Epithelial cell of proximal tubule (primary cell): ENCODE measurements around the gene APOA1. TPM values are rescaled to one million over a fixed set of nuclear protein-coding genes. Genes with fewer than 3 reads are reported as not detected.
A peak's percentile ranks its signal among the peaks of the same experiment; 100 is the strongest.

Source experiments
- DNase-seq: peaks from one replicate; pipeline ENCODE4 v3.0.0-alpha.2; 2011; ENCODE audit warnings: low read depth
- H3K4me3 ChIP-seq: 2 replicates; pipeline ENCODE4 v1.5.1; 2011; ENCODE audit warnings: low read depth, mild to moderate bottlenecking, low read length
- CTCF ChIP-seq: conservative IDR thresholded peaks from 2 replicates; pipeline ENCODE4 v1.5.1; 2012; ENCODE audit warnings: low read depth, mild to moderate bottlenecking, low read length
- total RNA-seq: library from RNA; depleted of rRNA; stranded (reverse); fragments of >200 nt; gene quantifications from 2 replicates; pipeline ENCODE4 v1.2.3, GENCODE V29; 2015

The APOA1 gene
- total RNA-seq, 1 donor from 2014 or later = not detected

DNA sequence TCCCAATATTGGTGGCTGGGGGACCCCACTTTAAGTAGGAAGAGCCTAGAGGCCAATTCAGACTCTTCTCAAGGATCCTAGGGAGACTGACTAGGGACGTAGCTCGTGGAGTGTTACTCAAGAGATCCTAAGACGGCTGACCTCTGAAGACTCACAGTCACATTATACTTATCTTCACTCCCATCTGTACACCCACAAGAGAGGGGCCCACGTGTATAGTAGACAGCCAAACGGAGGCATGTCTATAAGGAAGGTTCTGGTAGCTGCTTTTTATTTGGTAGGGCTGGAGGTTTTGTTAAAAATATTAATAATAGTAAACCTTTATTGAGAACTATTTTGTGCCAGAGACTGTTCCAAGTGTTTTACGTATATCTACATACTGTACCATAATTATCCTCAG is 22.9 kb upstream of the APOA1 start:
- no peak for TF ChIP-seq CTCF
- no peak for DNase-seq
- no peak overlapping the region for H3K4me3 ChIP-seq

- DNase-seq = no peak
- no peak overlapping the region for H3K4me3 ChIP-seq
- TF ChIP-seq CTCF = no peak
Measured at GRCh38 chr11:116859175-116859574, 21.8 kb upstream of the APOA1 start.

GRCh38 chr11:116857936-116858335 is 20.5 kb upstream of the APOA1 start:
- no peak for TF ChIP-seq CTCF
- H3K4me3 ChIP-seq = no peak overlapping the region
- no peak for DNase-seq

- H3K4me3 ChIP-seq = no peak overlapping the region
- no peak for DNase-seq
- no peak for TF ChIP-seq CTCF
Measured at GRCh38 chr11:116857316-116857715, 19.9 kb upstream of the APOA1 start.

GRCh38 chr11:116856423-116856822 is 19.0 kb upstream of the APOA1 start:
- TF ChIP-seq CTCF = no peak
- no peak for DNase-seq
- H3K4me3 ChIP-seq = no peak overlapping the region

GRCh38 chr11:116855413-116855812 is 18.0 kb upstream of the APOA1 start:
- no peak overlapping the region for H3K4me3 ChIP-seq
- TF ChIP-seq CTCF = no peak
- DNase-seq = no peak

DNA sequence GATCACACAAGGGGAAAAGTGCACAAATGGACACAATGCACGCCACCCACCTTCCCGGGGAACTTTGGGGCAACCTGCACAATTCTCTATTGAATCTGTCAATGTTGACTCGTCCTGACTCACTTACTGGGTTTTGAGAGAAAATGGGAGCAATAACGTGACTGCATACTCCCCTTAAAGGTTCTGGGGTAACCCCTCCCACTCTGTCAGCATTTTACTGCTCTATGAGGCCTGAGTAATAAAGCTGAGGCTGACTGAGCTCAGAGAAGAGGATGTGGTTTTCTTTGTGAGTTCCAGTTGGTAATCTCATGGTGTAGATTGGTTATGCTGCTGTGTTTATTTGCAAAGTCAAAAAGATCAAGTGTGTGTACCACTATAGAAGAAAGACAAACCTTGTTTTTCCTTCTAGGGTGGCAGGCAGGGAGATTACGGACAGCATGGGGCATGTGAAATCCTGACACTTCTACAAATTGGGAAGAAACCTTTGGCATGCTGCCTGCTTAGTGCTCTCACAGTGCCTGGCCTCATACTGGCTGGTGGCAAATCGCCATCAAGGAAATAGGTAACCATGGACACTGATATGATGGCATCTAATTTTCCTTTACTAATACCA is 16.1 kb upstream of the APOA1 start:
- H3K4me3 ChIP-seq = no peak overlapping the region
- DNase-seq = peak; percentile 69

More for the DNA sequence above, 16.1 kb upstream of the APOA1 start:
- no peak for TF ChIP-seq CTCF
